Measurements from ENCODE around the gene TOLLIP.

The TOLLIP gene

GRCh38 chr11:1258401-1259075 lies 50.9 kb downstream of the TOLLIP start:
- Histone ChIP-seq H3K36me3 (ENCODE audit: insufficient read depth, low read length) (no peaks in the 10 kb centered on the region), H3K9ac (ENCODE audit: insufficient read length) (no peak overlapping the region), H3K9me3 (ENCODE audit: low read depth, low read length) (no peaks in the 10 kb centered on the region), H3K27ac (no peak overlapping the region), H3K4me3 (no peak overlapping the region)
- no peak for DNase-seq (ENCODE audit: low read depth, low spot score)
- no peak for TF ChIP-seq FOXP2 (optimal IDR thresholded peaks at IDR 0.05; ENCODE audit: control extremely low read depth, extremely low read length, insufficient read depth)
- TF ChIP-seq EZH2 (IDR thresholded peaks at IDR 0.05), result no peak
- TF ChIP-seq POLR2AphosphoS5 (IDR thresholded peaks at IDR 0.05; ENCODE audit: borderline replicate concordance, low read depth, low read length), result no peak

- Histone ChIP-seq H3K4me3 (no peak overlapping the region), H3K9me3 (ENCODE audit: low read depth, low read length) (no peaks in the 10 kb centered on the region), H3K36me3 (ENCODE audit: insufficient read depth, low read length) (no peaks in the 10 kb centered on the region), H3K9ac (ENCODE audit: insufficient read length) (no peak overlapping the region), H3K27ac (no peak overlapping the region)
- no peak for DNase-seq (ENCODE audit: low read depth, low spot score)
- TF ChIP-seq POLR2AphosphoS5 (IDR thresholded peaks at IDR 0.05; ENCODE audit: borderline replicate concordance, low read depth, low read length) (no peak), FOXP2 (optimal IDR thresholded peaks at IDR 0.05; ENCODE audit: control extremely low read depth, extremely low read length, insufficient read depth) (no peak), EZH2 (IDR thresholded peaks at IDR 0.05) (no peak)
Measured at GRCh38 chr11:1257916-1258315, 51.5 kb downstream of the TOLLIP start.

- Histone ChIP-seq H3K27ac (no peak overlapping the region), H3K4me3 (no peak overlapping the region), H3K36me3 (ENCODE audit: insufficient read depth, low read length) (no peaks in the 10 kb centered on the region), H3K9ac (ENCODE audit: insufficient read length) (no peak overlapping the region), H3K9me3 (ENCODE audit: low read depth, low read length) (no peaks in the 10 kb centered on the region)
- DNase-seq (ENCODE audit: low read depth, low spot score), result no peak
- TF ChIP-seq EZH2 (IDR thresholded peaks at IDR 0.05) (no peak), FOXP2 (optimal IDR thresholded peaks at IDR 0.05; ENCODE audit: control extremely low read depth, extremely low read length, insufficient read depth) (no peak), POLR2AphosphoS5 (IDR thresholded peaks at IDR 0.05; ENCODE audit: borderline replicate concordance, low read depth, low read length) (no peak)
Measured at GRCh38 chr11:1257366-1257765, 52.1 kb downstream of the TOLLIP start.

- Histone ChIP-seq H3K9me3 (ENCODE audit: low read depth, low read length) (no peaks in the 10 kb centered on the region), H3K9ac (ENCODE audit: insufficient read length) (no peak overlapping the region), H3K27ac (no peak overlapping the region), H3K36me3 (ENCODE audit: insufficient read depth, low read length) (no peaks in the 10 kb centered on the region), H3K4me3 (no peak overlapping the region)
- no peak for DNase-seq (ENCODE audit: low read depth, low spot score)
- no peak for TF ChIP-seq EZH2 (IDR thresholded peaks at IDR 0.05)
- no peak for TF ChIP-seq POLR2AphosphoS5 (IDR thresholded peaks at IDR 0.05; ENCODE audit: borderline replicate concordance, low read depth, low read length)
- no peak for TF ChIP-seq FOXP2 (optimal IDR thresholded peaks at IDR 0.05; ENCODE audit: control extremely low read depth, extremely low read length, insufficient read depth)
Measured at GRCh38 chr11:1256257-1257045, 53.0 kb downstream of the TOLLIP start.

- no peak for TF ChIP-seq EZH2 (IDR thresholded peaks at IDR 0.05)
- H3K36me3 ChIP-seq (ENCODE audit: insufficient read depth, low read length), result no peaks in the 10 kb centered on the region
- DNase-seq (ENCODE audit: low read depth, low spot score), result no peak
- H3K27ac ChIP-seq, result no peak overlapping the region
- no peak overlapping the region for H3K4me3 ChIP-seq
- no peaks in the 10 kb centered on the region for H3K9me3 ChIP-seq (ENCODE audit: low read depth, low read length)
- no peak overlapping the region for H3K9ac ChIP-seq (ENCODE audit: insufficient read length)
Measured at GRCh38 chr11:1255151-1255550, 54.3 kb downstream of the TOLLIP start.

- DNase-seq (ENCODE audit: low read depth, low spot score), result no peak
- Histone ChIP-seq H3K36me3 (ENCODE audit: insufficient read depth, low read length) (no peaks in the 10 kb centered on the region), H3K4me3 (no peak overlapping the region), H3K27ac (no peak overlapping the region), H3K9me3 (ENCODE audit: low read depth, low read length) (no peaks in the 10 kb centered on the region), H3K9ac (ENCODE audit: insufficient read length) (no peak overlapping the region)
- TF ChIP-seq FOXP2 (optimal IDR thresholded peaks at IDR 0.05; ENCODE audit: control extremely low read depth, extremely low read length, insufficient read depth) (no peak), POLR2AphosphoS5 (IDR thresholded peaks at IDR 0.05; ENCODE audit: borderline replicate concordance, low read depth, low read length) (no peak), EZH2 (IDR thresholded peaks at IDR 0.05) (no peak)
Measured at GRCh38 chr11:1254733-1255132, 54.7 kb downstream of the TOLLIP start.

GRCh38 chr11:1254086-1254648 lies 55.3 kb downstream of the TOLLIP start:
- no peak for DNase-seq (ENCODE audit: low read depth, low spot score)
- no peak overlapping the region for H3K9ac ChIP-seq (ENCODE audit: insufficient read length)
- TF ChIP-seq POLR2AphosphoS5 (IDR thresholded peaks at IDR 0.05; ENCODE audit: borderline replicate concordance, low read depth, low read length) (no peak), EZH2 (IDR thresholded peaks at IDR 0.05) (no peak), FOXP2 (optimal IDR thresholded peaks at IDR 0.05; ENCODE audit: control extremely low read depth, extremely low read length, insufficient read depth) (no peak)
- no peaks in the 10 kb centered on the region for H3K9me3 ChIP-seq (ENCODE audit: low read depth, low read length)
- no peak overlapping the region for H3K4me3 ChIP-seq
- no peak overlapping the region for H3K27ac ChIP-seq
- no peaks in the 10 kb centered on the region for H3K36me3 ChIP-seq (ENCODE audit: insufficient read depth, low read length)

- Histone ChIP-seq H3K9me3 (ENCODE audit: low read depth, low read length) (no peaks in the 10 kb centered on the region), H3K4me3 (no peak overlapping the region), H3K36me3 (ENCODE audit: insufficient read depth, low read length) (no peaks in the 10 kb centered on the region), H3K9ac (ENCODE audit: insufficient read length) (no peak overlapping the region), H3K27ac (no peak overlapping the region)
- DNase-seq (ENCODE audit: low read depth, low spot score), result no peak
- no peak for TF ChIP-seq POLR2AphosphoS5 (IDR thresholded peaks at IDR 0.05; ENCODE audit: borderline replicate concordance, low read depth, low read length)
- no peak for TF ChIP-seq FOXP2 (optimal IDR thresholded peaks at IDR 0.05; ENCODE audit: control extremely low read depth, extremely low read length, insufficient read depth)
- TF ChIP-seq EZH2 (IDR thresholded peaks at IDR 0.05), result no peak
Measured at GRCh38 chr11:1253103-1253485, 56.3 kb downstream of the TOLLIP start.
